ENCODE results near the gene SLC29A1.

- TF ChIP-seq EZH2 (IDR thresholded peaks at IDR 0.05; ENCODE audit: borderline replicate concordance, low read depth, low read length, poor library complexity, severe bottlenecking) (no peak), CTCF (conservative IDR thresholded peaks at IDR 0.05; ENCODE audit: low read depth, low read length) (no peak)
Measured at GRCh38 chr6:44249082-44249748, 25.8 kb downstream of the SLC29A1 start.

All from A673 (cell line).